ENCODE results near the gene TDP1. TPM values are rescaled to one million over a fixed set of nuclear protein-coding genes. Genes with fewer than 3 reads are reported as not detected.

The TDP1 gene
- total and polyA plus RNA-seq, 2 of the 13 experiments (the other 11 are each of a cell fraction or from before 2014, with no cell fraction given) = 16.4 to 31.2 TPM

GRCh38 chr14:89926694-89927093 is 29.0 kb upstream of the TDP1 start (continued):
- no peak for TF ChIP-seq RBM39 (IDR thresholded peaks at IDR 0.05; ENCODE audit: low read depth, low read length, poor library complexity, severe bottlenecking)
- no peak for TF ChIP-seq ZNF639 (CRISPR knock-in tag; conservative IDR thresholded peaks at IDR 0.05)
- no peak for TF ChIP-seq ZNF124 (CRISPR knock-in tag; IDR thresholded peaks at IDR 0.05)
- no peak for TF ChIP-seq DBP (CRISPR knock-in tag; IDR thresholded peaks at IDR 0.05; ENCODE audit: not compliant biosample characterization)
- no peak for TF ChIP-seq NFKB2 (CRISPR knock-in tag; IDR thresholded peaks at IDR 0.05; ENCODE audit: borderline replicate concordance)
- no peak for TF ChIP-seq EZH2 (conservative IDR thresholded peaks at IDR 0.05; ENCODE audit: low read depth, low read length)
- TF ChIP-seq DR1 (CRISPR knock-in tag; IDR thresholded peaks at IDR 0.05) = no peak
- no peak for TF ChIP-seq MIER2 (CRISPR knock-in tag; IDR thresholded peaks at IDR 0.05)
- 0 out of 2 replicates have a peak, but pooled peaks have one; percentile 14 for TF ChIP-seq PAXIP1 (CRISPR knock-in tag; conservative IDR thresholded peaks at IDR 0.05)
- TF ChIP-seq GATAD2A (CRISPR knock-in tag; IDR thresholded peaks at IDR 0.05) = 0 out of 2 replicates have a peak, but pooled peaks have one; percentile 21
- no peak for TF ChIP-seq MXD1 (CRISPR knock-in tag; IDR thresholded peaks at IDR 0.05)
- peak; percentile 80 for TF ChIP-seq CEBPB (IDR thresholded peaks at IDR 0.05; ENCODE audit: borderline replicate concordance, low read depth, low read length)
- no peak for TF ChIP-seq ZNF674 (CRISPR knock-in tag; IDR thresholded peaks at IDR 0.05; ENCODE audit: low read depth)
- TF ChIP-seq ZNF331 (CRISPR knock-in tag; IDR thresholded peaks at IDR 0.05) = no peak
- no peak for TF ChIP-seq ZNF44 (CRISPR knock-in tag; IDR thresholded peaks at IDR 0.05)
- TF ChIP-seq SMC3 (IDR thresholded peaks at IDR 0.05; ENCODE audit: low read length) = no peak
- no peak for TF ChIP-seq RFX1 (IDR thresholded peaks at IDR 0.05)
- no peak for TF ChIP-seq ZNF10 (CRISPR knock-in tag; IDR thresholded peaks at IDR 0.05; ENCODE audit: borderline replicate concordance, low read depth)

Data from HepG2 (cell line).